Stimulated activated CD8-positive, alpha-beta memory T cell treated with anti-CD3 and anti-CD28 coated beads, Interleukin-7, amount 100 ng/mL, for 48 hours (primary cell): Measurements from ENCODE around the gene GPER1.
"Not testable (repeated sequence)": the region's sequence is repeated elsewhere in the genome, so short reads cannot be mapped to it uniquely, and the experiment has no call there.

ENCODE experiments used
- DNase-seq, 2 donors: peaks; one replicate each; pipeline ENCODE4 v3.0.0-alpha.2; 2020; ENCODE audit warnings: low read depth in 1 of 2; ENCODE audit errors: extremely low read depth in 1 of 2

The GPER1 gene

DNA sequence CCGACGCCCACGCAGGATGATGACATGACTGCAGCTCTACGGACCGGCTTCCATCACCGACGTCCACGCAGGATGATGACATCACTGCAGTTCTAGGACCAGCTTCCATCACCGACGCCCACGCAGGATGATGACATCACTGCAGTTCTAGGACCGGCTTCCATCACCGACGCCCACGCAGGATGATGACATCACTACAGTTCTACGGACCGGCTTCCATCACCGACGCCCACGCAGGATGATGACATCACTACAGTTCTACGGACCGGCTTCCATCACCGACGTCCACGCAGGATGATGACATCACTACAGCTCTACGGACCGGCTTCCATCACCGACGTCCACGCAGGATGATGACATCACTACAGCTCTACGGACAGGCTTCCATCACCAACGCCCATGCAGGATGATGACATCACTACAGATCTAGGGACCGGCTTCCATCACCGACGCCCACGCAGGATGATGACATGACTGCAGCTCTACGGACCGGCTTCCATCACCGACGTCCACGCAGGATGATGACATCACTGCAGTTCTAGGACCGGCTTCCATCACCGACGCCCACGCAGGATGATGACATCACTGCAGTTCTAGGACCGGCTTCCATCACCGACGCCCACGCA is 28.6 kb downstream of the GPER1 start:
- not testable (repeated sequence) for DNase-seq

DNA sequence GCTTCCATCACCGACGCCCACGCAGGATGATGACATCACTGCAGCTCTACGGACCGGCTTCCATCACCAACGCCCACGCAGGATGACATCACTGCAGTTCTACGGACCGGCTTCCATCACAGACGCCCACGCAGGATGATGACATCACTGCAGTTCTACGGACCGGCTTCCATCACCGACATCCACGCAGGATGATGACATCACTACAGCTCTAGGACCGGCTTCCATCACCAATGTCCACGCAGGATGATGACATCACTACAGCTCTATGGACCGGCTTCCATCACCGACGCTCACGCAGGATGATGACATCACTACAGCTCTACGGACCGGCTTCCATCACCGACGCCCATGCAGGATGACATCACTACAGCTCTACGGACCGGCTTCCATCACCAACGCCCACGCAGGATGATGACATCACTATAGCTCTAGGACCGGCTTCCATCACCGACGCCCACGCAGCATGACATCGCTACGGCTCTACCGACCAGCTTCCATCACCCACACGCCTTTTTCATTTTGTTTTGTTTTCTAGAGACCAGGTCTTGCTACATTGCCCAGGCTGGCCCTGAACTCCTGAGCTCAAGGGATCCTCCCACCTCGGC is 29.5 kb downstream of the GPER1 start:
- no peak for DNase-seq

- no peak for DNase-seq
These were observed 31.3 kb downstream of the GPER1 start for GRCh38 chr7:1119201-1119600.

DNA sequence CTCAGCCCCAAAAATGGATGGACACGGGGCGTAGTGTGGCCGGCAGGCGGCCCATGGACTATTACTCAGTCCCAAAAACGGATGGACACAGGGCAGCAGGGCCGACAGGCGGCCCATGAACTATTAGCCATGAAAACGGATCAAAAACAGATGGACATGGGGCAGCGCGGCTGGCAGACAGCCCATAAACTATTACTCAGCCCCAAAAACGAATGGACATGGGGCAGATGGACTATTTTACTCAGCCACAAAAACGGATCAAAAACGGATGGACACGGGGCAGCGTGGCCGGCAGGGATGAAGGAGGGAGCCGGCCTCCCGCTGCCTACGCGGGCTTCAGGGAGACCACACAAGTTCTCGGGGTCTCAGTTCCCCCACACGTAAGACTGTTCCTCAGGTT is 32.9 kb downstream of the GPER1 start:
- no peak for DNase-seq

- no peak for DNase-seq
These were observed 33.6 kb downstream of the GPER1 start for GRCh38 chr7:1121476-1121875.

DNA sequence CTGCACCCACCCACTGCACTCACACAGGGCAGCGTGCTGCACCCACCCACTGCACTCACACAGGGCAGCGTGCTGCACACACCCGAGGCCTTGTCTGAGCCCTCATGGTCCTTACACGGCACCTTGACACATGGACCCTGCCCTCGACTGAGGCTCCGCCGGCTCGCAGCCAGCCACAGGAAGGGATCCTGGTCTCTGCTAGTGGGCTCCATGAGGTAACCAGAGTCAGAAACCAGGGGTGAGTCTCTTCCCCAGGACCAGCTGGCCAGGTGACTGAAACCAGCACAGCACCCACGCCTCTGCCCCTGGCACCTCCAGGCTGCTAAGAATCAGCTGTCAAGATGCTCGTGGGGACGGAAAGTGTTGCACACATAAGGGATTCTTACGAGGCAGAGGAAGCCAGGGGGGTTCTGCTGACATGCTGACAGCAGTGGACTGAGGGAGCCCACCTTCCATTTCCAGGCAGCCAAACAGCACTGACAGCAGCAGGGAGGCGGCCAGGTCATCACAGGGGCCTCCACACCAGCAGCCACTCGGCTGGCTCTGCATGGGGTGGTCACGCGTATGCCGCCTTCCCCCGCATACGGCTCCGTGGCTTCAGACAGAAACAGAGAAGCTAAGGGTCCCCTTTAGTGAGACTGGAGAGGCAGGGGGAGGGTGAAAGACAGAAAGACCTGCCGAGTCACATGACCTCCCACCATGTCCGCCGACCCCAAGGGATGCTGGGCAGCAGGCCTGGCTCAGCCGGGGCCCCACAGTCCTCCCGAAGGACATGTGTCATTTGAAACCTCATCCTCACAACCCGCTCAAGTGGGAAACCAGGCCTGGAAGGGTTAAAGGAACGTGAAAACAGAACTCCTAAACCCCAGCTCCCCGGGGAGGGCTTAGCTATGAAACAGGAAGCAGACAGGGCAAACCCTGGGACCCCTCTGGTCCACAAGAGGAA is 34.2 kb downstream of the GPER1 start:
- DNase-seq, result no peak

- no peak for DNase-seq
These were observed 35.1 kb downstream of the GPER1 start for GRCh38 chr7:1122832-1123501.

GRCh38 chr7:1123715-1124114 is 35.8 kb downstream of the GPER1 start:
- no peak for DNase-seq

DNA sequence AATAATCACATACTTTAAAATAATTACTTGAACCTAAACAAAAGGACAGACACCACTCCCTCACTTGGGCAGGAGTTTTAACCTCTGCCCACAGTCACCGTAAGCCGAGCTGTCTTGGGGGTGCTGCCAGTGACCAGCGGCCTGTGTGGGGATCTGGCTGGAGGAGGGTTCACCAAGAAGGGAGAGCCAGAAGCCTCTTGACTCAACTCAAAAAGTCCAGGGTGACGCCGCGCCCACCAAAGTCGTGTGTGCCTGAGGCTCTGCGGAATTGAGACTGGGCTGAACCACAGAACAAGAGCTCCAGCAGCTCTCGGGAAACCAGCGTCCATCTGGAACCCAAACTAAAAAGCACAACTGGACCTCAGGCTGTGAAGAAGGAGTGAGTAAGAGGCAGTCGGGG is 36.3 kb downstream of the GPER1 start:
- DNase-seq, result no peak

DNA sequence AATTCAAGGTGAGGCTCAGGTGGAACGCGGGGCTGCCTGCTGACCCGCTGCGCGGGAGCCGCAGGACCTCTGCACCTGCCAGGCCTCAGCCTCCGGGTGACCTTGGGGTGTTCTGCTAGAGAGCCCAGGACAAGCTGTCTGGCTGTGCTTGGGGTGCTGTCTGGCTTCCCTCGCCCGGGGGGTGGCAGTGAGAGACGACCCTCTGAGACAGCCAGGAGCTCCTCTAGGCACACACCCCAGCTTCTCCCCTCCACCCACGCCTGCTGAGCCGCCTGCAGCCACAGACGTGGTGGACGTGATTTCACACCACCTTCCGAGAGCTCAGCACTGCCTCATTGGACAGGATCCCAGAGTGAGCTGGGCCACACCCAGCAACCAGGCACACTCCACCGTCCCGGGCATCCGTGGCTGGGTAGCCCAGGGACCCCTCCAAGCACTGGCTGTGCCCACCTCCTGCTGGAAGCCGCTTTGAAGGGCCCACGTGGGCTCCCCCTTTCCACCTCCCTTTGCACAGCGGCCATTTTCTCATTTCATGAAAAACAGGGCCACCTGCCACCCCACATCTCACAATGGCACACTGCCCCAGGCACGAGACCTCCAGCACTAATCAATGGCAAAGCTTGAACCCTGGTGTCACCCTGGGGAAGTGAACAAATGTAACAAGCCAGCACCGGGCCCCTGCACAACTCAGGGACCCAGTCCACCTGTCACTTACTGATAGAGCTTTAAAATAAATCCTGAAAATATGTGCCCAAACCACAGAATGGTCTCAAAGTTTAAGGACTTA is 37.1 kb downstream of the GPER1 start:
- DNase-seq, result no peak

GRCh38 chr7:1125603-1125969 is 37.7 kb downstream of the GPER1 start:
- DNase-seq, result no peak

- DNase-seq, result no peak
These were observed 39.1 kb downstream of the GPER1 start for GRCh38 chr7:1127001-1127400.

GRCh38 chr7:1129431-1129830 is 41.5 kb downstream of the GPER1 start:
- no peak for DNase-seq

- DNase-seq, result no peak
These were observed 42.4 kb downstream of the GPER1 start for GRCh38 chr7:1130021-1130990.

DNA sequence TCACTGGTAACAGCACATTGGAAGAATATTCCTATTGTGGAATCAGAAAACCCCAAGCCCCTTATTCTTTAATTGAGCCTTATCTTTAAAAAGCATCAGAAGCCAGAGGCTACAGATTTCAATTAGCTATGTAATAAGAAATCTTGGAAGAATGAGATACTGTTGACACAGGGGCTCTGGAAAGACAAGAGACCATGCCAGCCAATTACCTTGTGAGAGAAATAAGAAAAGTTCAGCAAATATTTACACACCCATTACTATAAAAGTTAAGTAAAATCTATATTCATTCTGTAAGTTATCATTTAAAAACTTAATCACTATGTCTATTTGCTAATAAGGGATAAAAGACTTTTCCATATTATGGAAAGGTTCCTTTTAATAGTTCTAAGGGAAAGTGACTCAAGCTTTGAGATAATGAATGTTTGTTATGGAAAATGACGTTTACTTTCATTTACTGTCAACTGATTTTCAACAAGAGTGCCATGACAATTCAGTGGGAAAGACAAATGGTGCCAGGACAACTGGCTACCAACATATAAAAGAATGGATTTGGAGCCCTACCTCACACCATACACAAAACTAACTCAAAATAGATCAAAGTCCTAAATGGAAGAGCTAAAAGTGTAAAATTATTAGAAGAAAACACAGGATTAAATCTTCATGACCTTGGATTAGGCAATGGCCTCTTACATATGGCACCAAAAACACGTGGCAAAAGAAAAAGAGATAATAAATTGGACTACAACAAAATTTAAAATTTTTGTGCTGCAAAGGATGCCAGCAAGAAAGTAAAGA is 43.8 kb downstream of the GPER1 start:
- DNase-seq, result no peak

GRCh38 chr7:1134951-1135350 is 47.0 kb downstream of the GPER1 start:
- no peak for DNase-seq

DNA sequence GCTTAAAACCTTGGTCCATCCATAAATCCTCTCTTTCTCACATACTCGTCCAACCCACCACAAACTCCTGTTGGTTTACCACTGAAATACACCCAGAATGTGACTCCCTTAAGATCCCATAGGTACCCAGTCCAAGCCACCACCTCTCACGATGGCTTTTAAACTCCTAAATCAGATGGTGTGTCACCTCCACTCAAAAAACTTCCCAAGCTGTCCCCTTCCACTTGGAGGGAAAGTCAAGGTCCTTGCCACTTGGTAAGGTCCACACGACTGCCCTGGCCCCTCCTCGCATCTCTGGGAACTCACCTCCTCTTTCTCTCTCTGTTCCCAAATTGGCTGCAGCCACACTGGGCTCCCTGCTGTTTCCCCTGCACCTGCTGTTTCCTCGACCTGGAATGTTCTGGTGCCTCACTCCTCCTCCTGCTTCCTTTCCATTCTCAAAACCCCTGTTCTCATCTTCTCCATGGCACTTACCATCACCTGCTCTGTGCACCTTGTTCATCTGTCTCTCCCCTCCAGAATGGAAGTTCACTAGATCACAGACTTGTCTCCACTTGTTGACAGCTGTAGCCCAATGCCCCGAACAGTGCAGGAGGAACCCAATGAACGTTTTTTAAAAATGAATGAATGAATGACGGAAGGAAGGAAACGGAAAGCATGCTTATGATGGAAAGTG is 49.1 kb downstream of the GPER1 start:
- no peak for DNase-seq

DNA sequence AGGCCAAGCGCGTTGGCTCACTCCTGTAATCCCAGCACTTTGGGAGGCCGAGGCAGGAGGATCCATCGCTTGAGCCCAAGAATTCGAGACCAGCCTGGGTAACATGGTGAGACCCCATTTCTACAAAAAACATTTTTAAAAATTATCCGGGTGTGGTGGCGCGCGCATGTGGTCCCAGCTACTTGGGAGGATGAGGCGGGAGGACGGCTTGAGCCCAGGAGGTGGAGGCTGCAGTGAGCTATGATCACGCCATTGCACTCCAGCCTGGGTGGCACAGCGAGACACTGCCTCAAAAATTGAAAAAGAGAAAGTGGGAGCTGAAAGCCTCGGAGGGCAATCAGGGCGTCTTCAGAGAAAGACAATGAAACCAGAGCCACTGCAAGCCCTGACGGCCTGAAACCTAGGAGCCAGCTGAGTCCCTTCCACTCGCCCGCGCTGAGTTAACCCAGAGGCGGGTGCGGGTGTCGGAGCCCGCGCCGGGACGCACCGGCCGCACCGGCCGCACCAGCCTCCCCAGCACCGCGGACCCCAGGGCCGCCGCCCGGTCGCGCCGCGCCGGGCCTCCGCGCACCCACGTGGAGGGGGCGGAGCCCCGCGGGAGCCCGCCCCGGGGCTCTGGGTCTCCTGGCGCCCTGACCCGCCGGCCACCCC is 49.7 kb downstream of the GPER1 start:
- no peak for DNase-seq
